ENCODE results near the gene IBSP.

IBSP gene

DNA sequence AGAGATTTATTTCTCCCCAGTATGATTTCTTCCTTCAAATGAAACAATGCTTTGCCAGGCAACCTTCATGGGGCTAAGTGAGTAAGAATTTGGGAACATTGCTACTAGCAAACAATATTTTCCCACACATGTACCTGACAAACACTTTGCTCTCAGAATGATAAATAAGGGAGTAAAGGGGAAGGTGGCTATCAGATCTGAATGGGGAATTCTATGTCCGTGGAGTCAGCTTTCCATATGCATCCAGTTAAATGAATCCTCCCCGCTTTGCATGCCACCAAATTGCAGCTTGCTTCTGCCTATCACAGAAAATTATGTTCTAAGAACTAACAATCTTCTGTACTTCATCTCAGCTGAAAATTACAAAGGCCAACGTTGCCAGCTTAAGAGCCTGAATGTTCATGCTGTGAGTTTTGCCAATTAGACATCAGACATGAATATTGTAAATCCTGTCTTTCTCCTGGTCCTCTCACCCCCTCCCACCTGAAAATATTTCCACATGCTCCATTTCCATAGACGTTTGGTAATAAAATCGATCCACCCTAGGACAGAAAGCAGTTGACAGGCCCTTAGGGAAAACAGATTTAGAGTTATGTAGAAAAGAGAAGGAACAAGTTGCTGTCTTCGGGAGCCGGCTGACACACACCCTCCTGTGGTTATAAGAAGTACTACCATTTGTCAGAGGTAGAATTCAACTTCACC, 39.7 kb downstream of the IBSP start:
- DNase-seq: no peak

- DNase-seq: no peak
Observed at GRCh38 chr4:87839592-87839946, 40.2 kb downstream of the IBSP start.

GRCh38 chr4:87840149-87840548, 40.8 kb downstream of the IBSP start:
- no peak for DNase-seq

DNA sequence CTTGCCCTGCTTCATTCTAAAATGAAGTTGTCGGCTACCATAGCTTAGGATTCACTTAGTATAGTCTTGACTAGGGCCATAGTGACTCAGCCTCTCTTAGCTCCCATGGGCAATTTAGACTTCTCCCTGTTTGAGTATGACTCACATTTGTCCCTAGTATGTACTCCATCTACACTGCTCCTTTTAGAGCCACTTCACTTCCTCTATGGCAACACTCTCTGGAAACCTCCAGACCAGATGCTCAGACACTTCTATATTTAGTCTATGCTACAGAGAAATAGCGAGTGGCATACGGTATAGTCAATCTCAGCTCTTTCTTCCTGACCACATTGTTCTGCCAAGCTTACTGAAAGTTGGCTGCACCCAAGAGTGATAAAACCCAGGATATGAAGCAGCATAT, 44.6 kb downstream of the IBSP start:
- DNase-seq: no peak

DNA sequence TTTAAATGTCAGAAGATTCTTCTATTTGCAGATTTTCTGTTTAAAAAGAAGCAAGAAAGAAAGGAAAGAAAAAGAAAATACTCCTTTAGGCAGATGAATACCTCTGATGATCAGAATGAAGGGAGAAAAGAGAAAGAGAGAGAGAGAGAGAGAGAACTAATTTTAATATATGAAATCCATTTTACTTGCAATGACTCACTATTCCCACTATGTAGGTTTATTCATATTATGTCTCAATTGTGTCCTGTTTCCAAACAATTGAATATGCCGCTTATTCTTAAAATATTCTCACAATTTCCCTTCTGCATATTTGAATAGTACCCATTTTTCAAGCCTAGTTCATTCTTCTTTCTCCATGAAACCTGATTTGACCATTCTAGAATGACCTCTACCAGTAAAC, 45.1 kb downstream of the IBSP start:
- DNase-seq: no peak

- no peak for DNase-seq
Observed at GRCh38 chr4:87846226-87846625, 46.9 kb downstream of the IBSP start.

DNA sequence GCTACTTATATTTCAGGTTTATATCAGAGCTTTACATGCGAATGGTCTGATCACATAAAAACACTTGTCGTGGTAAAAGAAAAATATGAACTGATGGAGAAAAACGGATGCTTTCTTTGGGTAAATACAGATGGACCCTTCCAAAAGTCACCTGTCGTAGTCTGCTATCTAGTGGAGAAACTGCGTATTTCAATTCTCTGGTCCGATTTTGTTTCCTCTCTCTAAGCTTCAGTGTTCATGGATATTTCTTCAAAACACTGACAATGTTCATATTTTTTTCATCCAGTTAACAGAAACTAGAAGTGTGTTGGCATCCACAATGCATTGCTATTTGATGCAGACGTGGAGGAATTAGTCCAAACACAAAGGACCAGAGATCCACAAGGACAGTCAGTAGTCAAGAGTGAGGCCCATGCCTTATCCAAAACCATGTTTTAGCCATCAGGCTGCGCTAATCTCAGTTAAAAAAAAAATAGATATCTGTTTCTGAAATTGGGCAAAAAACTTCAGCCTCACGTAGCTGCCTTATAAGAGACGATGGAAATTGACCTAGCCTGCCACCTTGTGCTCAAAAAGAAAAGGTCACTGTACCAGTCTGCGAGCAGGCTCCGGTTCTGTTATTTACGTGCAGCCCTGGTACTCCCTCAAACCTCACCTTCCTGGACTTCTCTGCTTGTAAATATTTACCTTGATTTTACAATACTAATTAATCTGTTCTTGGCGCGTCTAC, 49.4 kb downstream of the IBSP start:
- DNase-seq: no peak

GRCh38 chr4:87849612-87850011, 50.3 kb downstream of the IBSP start:
- no peak for DNase-seq

- DNase-seq: no peak
Observed at GRCh38 chr4:87851332-87851731, 52.0 kb downstream of the IBSP start.

DNA sequence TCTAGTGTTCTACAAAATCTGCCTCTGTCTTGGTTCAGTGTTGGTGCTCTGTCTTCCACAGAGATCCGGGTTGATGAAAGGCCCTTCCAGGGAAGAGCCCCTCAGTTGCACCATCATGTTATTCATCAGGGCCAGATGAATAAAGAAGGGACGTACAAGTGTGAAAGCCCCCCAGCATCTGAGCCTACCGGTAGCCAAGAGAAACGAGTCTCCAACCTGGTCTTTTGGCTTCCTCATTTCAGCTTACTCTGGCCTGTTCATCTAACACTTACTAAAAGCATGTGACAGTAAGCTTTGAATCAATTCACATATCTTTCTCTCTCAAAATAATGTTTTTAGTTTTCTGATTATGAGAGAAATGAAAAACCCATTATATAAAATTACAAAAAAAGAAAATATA, 52.6 kb downstream of the IBSP start:
- DNase-seq: no peak

DNA sequence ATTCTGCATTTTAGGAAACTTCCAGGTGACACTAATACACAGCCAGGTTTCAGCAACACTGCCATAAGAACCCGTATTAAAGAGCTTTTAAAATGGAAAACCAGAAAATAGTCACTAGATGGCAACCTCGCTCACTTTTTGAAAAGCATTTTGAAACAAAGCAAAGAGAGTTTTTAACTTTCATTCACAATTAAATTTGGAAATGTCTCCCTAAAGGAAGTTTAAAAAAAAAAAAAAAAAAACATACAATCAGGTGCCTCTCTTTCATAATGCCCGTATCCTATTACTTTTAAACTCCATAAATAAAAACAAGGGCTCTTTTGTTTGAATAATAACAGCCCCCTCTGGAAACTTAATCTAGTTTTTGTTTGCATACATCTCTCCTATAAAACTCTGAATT, 53.8 kb downstream of the IBSP start:
- no peak for DNase-seq

DNA sequence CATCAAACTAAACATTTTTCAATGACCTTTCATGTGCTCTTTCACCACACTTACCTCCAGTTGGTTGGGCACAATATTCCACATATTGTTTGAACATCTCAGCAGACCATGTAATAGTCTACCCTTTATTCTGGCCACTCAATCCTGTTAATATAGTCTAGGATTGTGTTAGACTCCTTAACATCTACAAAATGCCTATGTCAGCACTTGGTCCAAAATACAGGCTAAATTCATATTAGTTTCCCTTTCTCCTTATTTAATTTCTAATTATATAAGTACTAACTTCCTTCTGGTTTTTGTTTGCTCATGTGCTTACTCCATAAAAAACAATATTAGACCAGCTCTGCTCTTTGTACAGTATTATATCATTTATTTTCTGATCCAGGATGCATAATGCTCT, 54.5 kb downstream of the IBSP start:
- DNase-seq: no peak

GRCh38 chr4:87855559-87855958, 56.2 kb downstream of the IBSP start:
- DNase-seq: no peak

GRCh38 chr4:87856816-87857215, 57.5 kb downstream of the IBSP start:
- DNase-seq: no peak

GRCh38 chr4:87857789-87858188, 58.4 kb downstream of the IBSP start:
- no peak for DNase-seq
